ENCODE results near the gene TRANK1.

Gene TRANK1

GRCh38 chr3:36786921-36787890 is 157.6 kb downstream of the TRANK1 start:
- DNase-seq = no peak

- DNase-seq = no peak
Measured at GRCh38 chr3:36784138-36784635, 160.7 kb downstream of the TRANK1 start.

- DNase-seq = no peak
Measured at GRCh38 chr3:36777424-36778218, 167.2 kb downstream of the TRANK1 start.

Measured in NCI-H69 (cell line).